IMR-90 (cell line): ENCODE data around the gene PTEN. TPM values are rescaled to one million over a fixed set of nuclear protein-coding genes. Genes with fewer than 3 reads are reported as not detected.
A peak's percentile ranks its signal among the peaks of the same experiment; 100 is the strongest.

Source experiments
- ATAC-seq: fragments of 200-7000 bp; cut with Tn5 transposase; 2 replicates; pipeline ENCODE4 v1.9.1; 2020; ENCODE audit warnings: low read depth, mild to moderate bottlenecking, moderate library complexity
- Bru-seq: library from RNA; stranded (reverse); fragments of 400-500 nt; gene quantifications from one replicate; lab custom pipeline; 2021; lab: Mats Ljungman, UMichigan
- BruChase-seq, 2 experiments: library from RNA; stranded (reverse); fragments of 400-500 nt; gene quantifications; one replicate each; lab custom pipeline; 2021; lab: Mats Ljungman, UMichigan
- BruUV-seq: library from RNA; stranded (reverse); fragments of 400-500 nt; replicated peaks from 2 replicates; lab custom pipeline; 2021; lab: Mats Ljungman, UMichigan
- CTCF ChIA-PET: fragments of 300-600 bp; formaldehyde crosslinking; extraction: SDS; loops from one replicate; lab custom pipeline; 2021; ENCODE audit warnings: antibody characterized with exemption; lab: Yijun Ruan, JAX
- POLR2A ChIA-PET: fragments of 300-600 bp; sonication (Branson Sonifier 250); formaldehyde crosslinking; loops from one replicate; lab custom pipeline; 2022; ENCODE audit warnings: antibody characterized with exemption; ENCODE audit not compliant: unreplicated experiment; lab: Charles Lee
- DNase-seq: peaks from one replicate; pipeline ENCODE4 v3.0.0; 2013
- H2AFZ ChIP-seq: replicated peaks from 2 replicates; pipeline ENCODE3; 2013; ENCODE audit warnings: low read length, mild to moderate bottlenecking; ENCODE audit not compliant: poor library complexity
- H2AK5ac ChIP-seq: 2 replicates; pipeline ENCODE4 v1.6.1; 2013; ENCODE audit warnings: low read depth, low read length, inconsistent platforms
- H2AK9ac ChIP-seq: replicated peaks from 2 replicates; pipeline ENCODE3; 2013; ENCODE audit warnings: mild to moderate bottlenecking, low read depth, low read length, moderate library complexity; ENCODE audit not compliant: poor library complexity
- H2BK120ac ChIP-seq: 2 replicates; pipeline ENCODE4 v1.6.1; 2013; ENCODE audit warnings: low read depth, low read length, inconsistent platforms
- H2BK15ac ChIP-seq: 3 replicates; pipeline ENCODE4 v1.6.1; 2013; ENCODE audit warnings: low read depth, low read length, inconsistent platforms
- H2BK20ac ChIP-seq: 2 replicates; pipeline ENCODE4 v1.6.1; 2013; ENCODE audit warnings: low read depth, mild to moderate bottlenecking, inconsistent platforms, low read length, moderate library complexity
- H2BK5ac ChIP-seq: 2 replicates; pipeline ENCODE4 v1.6.1; 2013; ENCODE audit warnings: mild to moderate bottlenecking, low read depth, low read length, inconsistent platforms; ENCODE audit not compliant: poor library complexity, severe bottlenecking
- H3K14ac ChIP-seq: replicated peaks from 2 replicates; pipeline ENCODE4 v1.6.1; 2013; ENCODE audit warnings: low read depth, low read length, inconsistent platforms
- H3K18ac ChIP-seq: 2 replicates; pipeline ENCODE4 v1.6.1; 2013; ENCODE audit warnings: low read depth, low read length, control low read depth
- H3K23ac ChIP-seq: 2 replicates; pipeline ENCODE4 v1.6.1; 2013; ENCODE audit warnings: low read depth, low read length, inconsistent platforms
- H3K27ac ChIP-seq: 2 replicates; pipeline ENCODE4 v1.5.1; 2013; ENCODE audit warnings: mild to moderate bottlenecking, control low read depth, low read length; ENCODE audit not compliant: insufficient read depth
- H3K27me3 ChIP-seq: 2 replicates; pipeline ENCODE4 v1.6.1; 2013; ENCODE audit warnings: low read length; ENCODE audit not compliant: control insufficient read depth, insufficient read depth
- H3K36me3 ChIP-seq: 2 replicates; pipeline ENCODE4 v1.6.1; 2013; ENCODE audit warnings: low read length, mixed read lengths; ENCODE audit not compliant: control insufficient read depth, insufficient read depth
- H3K4ac ChIP-seq: 2 replicates; pipeline ENCODE4 v1.6.1; 2013; ENCODE audit warnings: low read depth, low read length, inconsistent platforms
- H3K4me1 ChIP-seq: 2 replicates; pipeline ENCODE4 v1.6.1; 2013; ENCODE audit warnings: low read length, mixed read lengths; ENCODE audit not compliant: control insufficient read depth, insufficient read depth
- H3K4me2 ChIP-seq: 2 replicates; pipeline ENCODE4 v1.6.1; 2013; ENCODE audit warnings: low read depth, mild to moderate bottlenecking, control low read depth, low read length, moderate library complexity
- H3K4me3 ChIP-seq: 2 replicates; pipeline ENCODE4 v1.5.1; 2013; ENCODE audit warnings: low read depth, mild to moderate bottlenecking, control low read depth, low read length, moderate library complexity; ENCODE audit not compliant: insufficient read depth
- H3K56ac ChIP-seq: 2 replicates; pipeline ENCODE4 v1.6.1; 2013; ENCODE audit warnings: low read length, inconsistent platforms; ENCODE audit not compliant: insufficient read depth; ENCODE audit errors: extremely low read depth
- H3K79me1 ChIP-seq, 2 experiments: 2 replicates each; pipeline ENCODE4 v1.6.1; 2013; ENCODE audit warnings: low read length in 2 of 2, inconsistent platforms in 1 of 2, low read depth in 1 of 2
- H3K9ac ChIP-seq: 2 replicates; pipeline ENCODE4 v1.6.1; 2013; ENCODE audit warnings: low read depth, low read length, control low read depth
- H3K9me1 ChIP-seq: 2 replicates; pipeline ENCODE4 v1.6.1; 2013; ENCODE audit warnings: low read length, inconsistent platforms; ENCODE audit not compliant: insufficient read depth
- H3K9me3 ChIP-seq: 2 replicates; pipeline ENCODE4 v1.6.1; 2013; ENCODE audit warnings: low read length; ENCODE audit not compliant: control insufficient read depth, insufficient read depth
- H4K20me1 ChIP-seq: 2 replicates; pipeline ENCODE4 v1.6.1; 2013; ENCODE audit warnings: low read length, inconsistent platforms; ENCODE audit not compliant: insufficient read depth
- H4K5ac ChIP-seq: 2 replicates; pipeline ENCODE4 v1.6.1; 2013; ENCODE audit warnings: mild to moderate bottlenecking, low read depth, low read length, control low read depth
- H4K8ac ChIP-seq, 2 experiments: 2 replicates each; pipeline ENCODE4 v1.6.1; 2013; ENCODE audit warnings: low read depth in 2 of 2, low read length in 2 of 2, control low read depth in 1 of 2, inconsistent platforms in 1 of 2
- H4K91ac ChIP-seq: 2 replicates; pipeline ENCODE4 v1.6.1; 2013; ENCODE audit warnings: low read depth, low read length, inconsistent platforms; ENCODE audit not compliant: insufficient read depth
- BHLHE40 ChIP-seq: fragments of 150-350 bp; IDR thresholded peaks from 2 replicates; pipeline ENCODE4 v1.6.1; 2016; ENCODE audit warnings: mild to moderate bottlenecking, low read depth, low read length
- CHD1 ChIP-seq: IDR thresholded peaks from 2 replicates; pipeline ENCODE4 v1.6.1; 2012; ENCODE audit warnings: low read depth, low read length, improper control_type of control experiment
- CTCF ChIP-seq: conservative IDR thresholded peaks from 2 replicates; pipeline ENCODE4 v1.5.1; 2012; ENCODE audit warnings: mild to moderate bottlenecking, low read depth, low read length, improper control_type of control experiment
- FOS ChIP-seq: fragments of 150-350 bp; IDR thresholded peaks from 2 replicates; pipeline ENCODE4 v1.6.1; 2016; ENCODE audit warnings: low read depth, low read length
- MAFK ChIP-seq: IDR thresholded peaks from 2 replicates; pipeline ENCODE4 v1.6.1; 2012; ENCODE audit warnings: low read depth, low read length, improper control_type of control experiment
- MAZ ChIP-seq: IDR thresholded peaks from 2 replicates; pipeline ENCODE4 v1.6.1; 2012; ENCODE audit warnings: low read depth, mild to moderate bottlenecking, low read length, improper control_type of control experiment, moderate library complexity, borderline replicate concordance
- MXI1 ChIP-seq: IDR thresholded peaks from 2 replicates; pipeline ENCODE4 v1.6.1; 2012; ENCODE audit warnings: low read depth, mild to moderate bottlenecking, low read length, moderate library complexity, borderline replicate concordance
- NFE2L2 ChIP-seq: fragments of 150-350 bp; IDR thresholded peaks from 2 replicates; pipeline ENCODE4 v1.6.1; 2016; ENCODE audit warnings: low read depth, mild to moderate bottlenecking, low read length
- POLR2A ChIP-seq: IDR thresholded peaks from 2 replicates; pipeline ENCODE4 v1.6.1; 2012; ENCODE audit warnings: mild to moderate bottlenecking, low read depth, low read length
- RCOR1 ChIP-seq: IDR thresholded peaks from 2 replicates; pipeline ENCODE4 v1.6.1; 2012; ENCODE audit warnings: mild to moderate bottlenecking, low read length, improper control_type of control experiment; ENCODE audit not compliant: insufficient replicate concordance
- SMC3 ChIP-seq: fragments of 150-350 bp; IDR thresholded peaks from 2 replicates; pipeline ENCODE4 v1.6.1; 2016; ENCODE audit warnings: low read depth, mild to moderate bottlenecking, antibody characterized with exemption, low read length, moderate library complexity
- USF2 ChIP-seq: fragments of 150-350 bp; IDR thresholded peaks from 2 replicates; pipeline ENCODE4 v1.6.1; 2017; ENCODE audit warnings: mild to moderate bottlenecking, antibody characterized with exemption, low read length, low read depth
- WGBS, 2 experiments: methylation state at CpG; one replicate each; pipeline versions ENCODE4 v1.1.5 to v1.1.7; 2013; ENCODE audit warnings: missing lambda C conversion rate in 2 of 2; ENCODE audit not compliant: insufficient read length in 1 of 2; ENCODE audit errors: extremely low coverage in 2 of 2; 5-methylcytosine and 5-hydroxymethylcytosine counted together
- dilution Hi-C: fragments of 300-500 bp; cut with HindIII; formaldehyde crosslinking; loops from one replicate; pipeline ENCODE4 v1.14.3; 2018; ENCODE audit warnings: low sequenced_read_pairs; ENCODE audit not compliant: unreplicated experiment
- in situ Hi-C: fragments of 300-500 bp; cut with MboI; formaldehyde crosslinking; loops from 3 replicates; pipeline ENCODE4 v1.14.3; 2019; ENCODE audit warnings: low sequenced_read_pairs, inconsistent platforms, mixed read lengths
- intact Hi-C: fragments of 100-400 bp; cut with micrococcal nuclease; formaldehyde crosslinking; loops from 2 replicates; pipeline ENCODE4 v1.10.0; 2022
- long read RNA-seq: library from polyadenylated mRNA; unstranded; transcript quantifications from one replicate; pipeline ENCODE4 v2.0.0, GENCODE V29; 2021; ENCODE audit not compliant: unreplicated experiment
- polyA plus RNA-seq, 3 experiments: library from polyadenylated mRNA; depleted of rRNA; stranded (reverse); fragments of >200 nt; gene quantifications; 2 replicates each; pipeline ENCODE4 v1.2.3, GENCODE V29; 2012; ENCODE audit warnings: low replicate concordance in 1 of 3
- total RNA-seq: library from RNA; depleted of rRNA; stranded (reverse); fragments of >200 nt; gene quantifications from 2 replicates; pipeline ENCODE4 v1.2.3, GENCODE V29; 2012; rRNA removed

Gene PTEN
- 38.9 and 88.0 TPM in 2 replicates for total RNA-seq
- 12.0 and 14.5 TPM in 2 replicates for polyA plus RNA-seq (2012; rRNA removed)
- polyA plus RNA-seq (2012; cell fraction: cytosol; rRNA removed), result 2.1 and 2.9 TPM in 2 replicates
- polyA plus RNA-seq (2012; cell fraction: nucleus; rRNA removed; ENCODE audit: low replicate concordance), result 2.0 and 15.2 TPM in 2 replicates
- percentile 97 among the genes with signal in this experiment for Bru-seq, nascent RNA
- BruChase-seq, experiment 1, labeled RNA remaining after a 6-hour chase, result percentile 91 among the genes with signal in this experiment
- percentile 96 among the genes with signal in this experiment for BruChase-seq, experiment 2, labeled RNA remaining after a 2-hour chase
- long read RNA-seq, full-length matches to known transcripts, result 128 of 139 reads
- long read RNA-seq, partial matches to known transcripts, result 2 of 139 reads
- long read RNA-seq, other reads (novel, unspliced or antisense), result 9 of 139 reads

- dilution Hi-C loops (no loop called here), in situ Hi-C loops (loop anchor here (5.0 kb wide), 1 partner anchor 524 kb away; no protein-coding TSS in a partner anchor), intact Hi-C loops (loop anchor here (1.0 to 10.0 kb wide), 8 partner anchors 74 to 526 kb away; no protein-coding TSS in a partner anchor)
- peak within 1 kb of the TSS; percentile 91 for H2BK5ac ChIP-seq
- ChIA-PET POLR2A (interaction anchor here (0.6 to 0.9 kb wide), 2 partner anchors 195 to 290 kb away, joined by 3 to 4 read pairs; no protein-coding TSS in a partner anchor), CTCF (no interaction called here)
- H3K27ac ChIP-seq, result peak within 1 kb of the TSS; percentile 91
- DNase-seq (peak; percentile 91), ATAC-seq (peak; percentile 72)
- H2AK5ac ChIP-seq, result peak within 1 kb of the TSS; percentile 16
- peak within 1 kb of the TSS; percentile 99 for H2AFZ ChIP-seq
- peak within 1 kb of the TSS; percentile 98 for H3K56ac ChIP-seq
- no peaks in the 10 kb centered on the region for H3K4me1 ChIP-seq
- H2BK20ac ChIP-seq, result peak within 1 kb of the TSS; percentile 2; the same call in 1 of the 2 replicates
- peak within 1 kb of the TSS; percentile 79 for H3K18ac ChIP-seq
- peak within 1 kb of the TSS; percentile 68 for H4K91ac ChIP-seq
- no peaks in the 10 kb centered on the region for H3K36me3 ChIP-seq
- WGBS, 2 experiments, result 2% methylated on average over 36 of the region's 89 CpGs; no CpG with 5 or more reads in 1 of the 2 experiments
- no peaks in the 10 kb centered on the region for H3K9me1 ChIP-seq
- H3K23ac ChIP-seq, result peak within 1 kb of the TSS; percentile 94
- H2AK9ac ChIP-seq, result peak within 1 kb of the TSS; percentile 92
- H3K79me1 ChIP-seq, result peaks cover 0 to 6% of the 10 kb centered on the region in 2 experiments; a peak in 1 of 4 replicates
- H4K20me1 ChIP-seq, result peaks cover 32% of the 10 kb centered on the region; the same call in 1 of the 2 replicates
- H4K5ac ChIP-seq, result peak within 1 kb of the TSS; percentile 82
- peak within 1 kb of the TSS; percentile 100 for H3K9ac ChIP-seq
- H3K14ac ChIP-seq, result peak within 1 kb of the TSS; percentile 94
- no peaks in the 10 kb centered on the region for H3K27me3 ChIP-seq
- H3K4me2 ChIP-seq, result peak within 1 kb of the TSS; percentile 97
- H3K4ac ChIP-seq, result peak within 1 kb of the TSS; percentile 85
- H3K9me3 ChIP-seq, result no peaks in the 10 kb centered on the region
- peak within 1 kb of the TSS; percentile 73 for H3K4me3 ChIP-seq
- peak within 1 kb of the TSS; percentile 62 for H2BK120ac ChIP-seq
- BruUV-seq, result no TSS peak
- H2BK15ac ChIP-seq, result peak within 1 kb of the TSS; percentile 4; the same call in 1 of the 3 replicates
- peak within 1 kb of the TSS; percentile 19 to 61; a peak in 3 of 4 replicates for H4K8ac ChIP-seq
- TF ChIP-seq RCOR1 (no peak), MXI1 (no peak), NFE2L2 (no peak), MAFK (no peak), CTCF (no peak), USF2 (no peak), FOS (no peak), MAZ (peak; percentile 38; the same call in 1 of the 2 replicates), CHD1 (peak; percentile 95), SMC3 (0 out of 2 replicates have a peak, but pooled peaks have one; percentile 2), BHLHE40 (peak; percentile 39; the same call in 1 of the 2 replicates), POLR2A (peak; percentile 87)
Observed at GRCh38 chr10:87863053-87863943, at the start of gene PTEN, which contains the start of gene KLLN. TSS of gene PTEN (plus strand) at chr10:87863625. CDS start at chr10:87864470, 845 bp downstream. TSS of gene KLLN (minus strand) at chr10:87863533. CDS start at chr10:87862487, 1,046 bp downstream.
